Spleen (tissue), 11 donors: ENCODE results near the gene ZNF479. TPM values are rescaled to one million over a fixed set of nuclear protein-coding genes. Genes with fewer than 3 reads are reported as not detected.

Experiments
- DNase-seq: peaks from one replicate; pipeline ENCODE4 v3.0.0-alpha.2; 2020
- H3K27ac ChIP-seq, 8 donors: fragments of 200-600 bp; sonication (generic) in 7 of 8; 1 replicate in 4 of 8; 2 replicates in 4 of 8; pipeline versions ENCODE4 v1.5.0 to v1.8.0; 2016 to 2021; ENCODE audit warnings: inconsistent platforms in 4 of 8, mild to moderate bottlenecking in 4 of 8, moderate library complexity in 1 of 8
- H3K27me3 ChIP-seq, 7 donors: fragments of 200-600 bp; sonication (generic) in 6 of 7; replicated peaks in 1 of 7; 1 replicate in 4 of 7; 2 replicates in 3 of 7; pipeline versions ENCODE4 v1.5.0 to v1.8.0; 2016 to 2021; ENCODE audit warnings: inconsistent platforms in 3 of 7, mild to moderate bottlenecking in 1 of 7
- H3K36me3 ChIP-seq, 6 donors: fragments of 200-600 bp; sonication (generic) in 5 of 6; 1 replicate in 4 of 6; 2 replicates in 2 of 6; pipeline versions ENCODE4 v1.5.0 to v1.8.0; 2016 to 2021; ENCODE audit warnings: inconsistent platforms in 2 of 6
- H3K4me1 ChIP-seq, 6 donors: fragments of 200-600 bp; sonication (generic) in 5 of 6; 1 replicate in 3 of 6; 2 replicates in 3 of 6; pipeline versions ENCODE4 v1.5.0 to v1.8.0; 2016 to 2021; ENCODE audit warnings: inconsistent platforms in 3 of 6
- H3K4me3 ChIP-seq, 8 donors: fragments of 200-600 bp; sonication (generic) in 7 of 8; 1 replicate in 4 of 8; 2 replicates in 4 of 8; pipeline versions ENCODE4 v1.5.0 to v1.8.0; 2016 to 2021; ENCODE audit warnings: inconsistent platforms in 4 of 8, mild to moderate bottlenecking in 4 of 8, moderate library complexity in 2 of 8
- H3K9me3 ChIP-seq, 8 donors: fragments of 200-600 bp; sonication (generic) in 7 of 8; 1 replicate in 4 of 8; 2 replicates in 4 of 8; pipeline versions ENCODE4 v1.5.0 to v1.8.0; 2016 to 2021; ENCODE audit warnings: inconsistent platforms in 4 of 8
- CTCF ChIP-seq, 11 experiments: fragments of 200-600 bp in 7 of 11; fragments of 450-650 bp in 4 of 11; sonication (generic) in 4 of 11; IDR thresholded peaks in 8 of 11; conservative IDR thresholded peaks in 3 of 11; 1 replicate in 7 of 11; 2 replicates in 4 of 11; pipeline versions ENCODE4 v1.4.0 to v1.8.0; 2016 to 2021; ENCODE audit warnings: antibody characterized with exemption in 11 of 11, inconsistent platforms in 4 of 11, mild to moderate bottlenecking in 1 of 11
- POLR2A ChIP-seq, 3 donors: fragments of 450-650 bp; IDR thresholded peaks; one replicate each; pipeline ENCODE4 v1.5.1; 2017; ENCODE audit warnings: antibody characterized with exemption in 3 of 3, mild to moderate bottlenecking in 1 of 3
- POLR2AphosphoS5 ChIP-seq, 3 donors: sonication (generic); formaldehyde crosslinking; IDR thresholded peaks; one replicate each; pipeline ENCODE4 v1.5.1; 2017; ENCODE audit warnings: antibody characterized with exemption in 3 of 3
- whole genome bisulfite sequencing, 5 donors: extraction: QIAGEN DNeasy Blood & Tissue Kit in 3 of 5; methylation state at CpG; one replicate each; pipeline versions ENCODE4 v1.1.5 to v1.1.7; 2013 to 2018; 5-methylcytosine and 5-hydroxymethylcytosine counted together
- intact Hi-C: fragments of 100-400 bp; cut with DNase I; formaldehyde crosslinking; loops from one replicate; pipeline ENCODE4 v1.15.0; 2023; ENCODE audit warnings: low total_unique reads
- polyA plus RNA-seq, 3 donors: library from polyadenylated mRNA; stranded (reverse); fragments of 200-250 nt; gene quantifications; one replicate each; pipeline ENCODE4 v1.2.1, GENCODE V29; 2013
- total RNA-seq, 7 donors: library from RNA; depleted of rRNA in 3 of 7; stranded (reverse); fragments of >200 nt in 3 of 7; fragmentation: NEBNext Ultra II Directional in 4 of 7; extraction: Animal tissue kit (Norgen Biotek cat#: 25700) in 4 of 7; gene quantifications; one replicate each; pipeline versions ENCODE4 v1.1.0 to v1.2.1, GENCODE V29; 2016 to 2021
- donor health status: healthy with polysubstance abuse.
- donor health status: DM: no; HTN: no; CAD: no; lungs with moderate emphysema.
- donor health status: DM: no; HTN: no; CAD: no.
- donor health status: Bipolar disorder and iron deficiency.
- donor health status: healthy.
- donor health status: DM: no; HTN: no; CAD: no.
- donor health status: DM: yes; HTN: yes; CAD: no.

Gene ZNF479
- total and polyA plus RNA-seq, 10 donors: not detected

GRCh38 chr7:57178768-57179139 lies 46.5 kb upstream of the ZNF479 start:
- intact Hi-C loops: no loop called here
- Histone ChIP-seq H3K27me3 (no peaks in the 10 kb centered on the region), H3K4me3 (no peak overlapping the region), H3K36me3 (no peaks in the 10 kb centered on the region), H3K9me3 (peaks cover 0 to 38% (median 0%) of the 10 kb centered on the region in 8 donors), H3K4me1 (no peaks in the 10 kb centered on the region), H3K27ac (no peak overlapping the region)
- peak; percentile 37 for DNase-seq
- TF ChIP-seq POLR2A (IDR thresholded peaks at IDR 0.05) (no peak), CTCF (IDR thresholded peaks at IDR 0.05 in 8 of 11, conservative IDR thresholded peaks at IDR 0.05 in 3 of 11) (no peak), POLR2AphosphoS5 (IDR thresholded peaks at IDR 0.05) (no peak)
- WGBS, 5 donors: 69 to 76% (median 75%) methylated on average over 4 to 6 of the region's 6 CpGs

- H3K9me3 ChIP-seq: peaks cover 0 to 38% (median 0%) of the 10 kb centered on the region in 8 donors
- WGBS, 5 donors: 77 to 89% (median 81%) methylated on average over 12 to 21 of the region's 21 CpGs
- intact Hi-C loops: no loop called here
- no peaks in the 10 kb centered on the region for H3K36me3 ChIP-seq
- H3K27me3 ChIP-seq: no peaks in the 10 kb centered on the region
- no peak overlapping the region for H3K27ac ChIP-seq
- H3K4me1 ChIP-seq: no peaks in the 10 kb centered on the region
- peak; percentile 61 for DNase-seq
- no peak for TF ChIP-seq POLR2AphosphoS5 (IDR thresholded peaks at IDR 0.05)
- no peak for TF ChIP-seq POLR2A (IDR thresholded peaks at IDR 0.05)
- no peak for TF ChIP-seq CTCF (IDR thresholded peaks at IDR 0.05 in 8 of 11, conservative IDR thresholded peaks at IDR 0.05 in 3 of 11)
- no peak overlapping the region for H3K4me3 ChIP-seq
Observed at GRCh38 chr7:57177856-57178767, 45.9 kb upstream of the ZNF479 start.

- Histone ChIP-seq H3K27ac (no peak overlapping the region), H3K36me3 (no peaks in the 10 kb centered on the region), H3K4me3 (no peak overlapping the region), H3K27me3 (no peaks in the 10 kb centered on the region), H3K4me1 (no peaks in the 10 kb centered on the region), H3K9me3 (peaks cover 0 to 38% (median 0%) of the 10 kb centered on the region in 8 donors)
- peak; percentile 43 for DNase-seq
- intact Hi-C loops: no loop called here
- WGBS, 5 donors: 82 to 88% (median 86%) methylated on average over 14 of the region's 14 CpGs
- TF ChIP-seq CTCF (IDR thresholded peaks at IDR 0.05 in 8 of 11, conservative IDR thresholded peaks at IDR 0.05 in 3 of 11) (no peak), POLR2AphosphoS5 (IDR thresholded peaks at IDR 0.05) (no peak), POLR2A (IDR thresholded peaks at IDR 0.05) (no peak)
Observed at GRCh38 chr7:57176928-57177635, 44.8 kb upstream of the ZNF479 start.
